ENCODE measurements around the gene RD3L.
"Not testable (repeated sequence)": the region's sequence is repeated elsewhere in the genome, so short reads cannot be mapped to it uniquely, and the experiment has no call there.

Gene RD3L

DNA sequence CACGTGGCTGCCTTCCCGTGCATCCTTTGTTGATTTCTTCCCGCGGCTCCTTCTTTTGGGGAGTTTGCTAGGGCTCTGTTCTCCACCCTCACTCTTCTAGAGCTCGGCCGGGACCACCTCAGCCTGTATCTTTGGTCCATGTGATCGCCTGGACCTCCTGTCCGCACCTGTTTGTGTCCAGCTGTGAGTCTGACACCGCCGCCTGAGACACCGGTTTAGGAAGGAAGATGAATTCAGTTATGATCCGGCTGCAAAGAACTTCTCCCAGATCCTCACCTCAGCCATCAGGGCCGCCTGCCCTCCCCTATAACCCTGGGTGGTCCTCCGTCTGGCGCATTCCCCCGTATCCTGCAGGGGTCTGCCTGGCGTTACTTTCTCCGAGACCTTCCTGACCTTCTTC is 14.8 kb downstream of the RD3L start:
- DNase-seq: no peak

- DNase-seq: no peak
Observed at GRCh38 chr14:103925316-103925715, 17.0 kb downstream of the RD3L start.

GRCh38 chr14:103923863-103924262 is 18.5 kb downstream of the RD3L start:
- DNase-seq: no peak

DNA sequence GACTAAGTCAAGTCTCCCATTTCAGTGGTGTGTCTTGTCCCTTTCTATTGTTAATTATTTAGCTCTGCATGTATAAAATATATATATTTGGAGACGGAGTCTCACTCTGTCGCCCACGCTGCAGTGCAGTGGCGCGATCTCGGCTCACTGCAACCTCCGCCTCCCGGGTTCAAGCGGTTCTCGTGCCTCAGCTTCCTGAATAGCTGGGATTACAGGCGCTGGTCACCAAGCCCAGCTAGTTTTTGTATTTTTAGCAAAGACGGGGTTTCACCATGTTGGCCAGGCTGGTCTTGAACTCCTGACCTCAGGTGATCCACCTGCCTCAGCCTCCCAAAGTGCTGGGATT is 20.5 kb downstream of the RD3L start:
- not testable (repeated sequence) for DNase-seq

- DNase-seq: peak; percentile 96
Observed at GRCh38 chr14:103920981-103921854, 21.1 kb downstream of the RD3L start.

DNA sequence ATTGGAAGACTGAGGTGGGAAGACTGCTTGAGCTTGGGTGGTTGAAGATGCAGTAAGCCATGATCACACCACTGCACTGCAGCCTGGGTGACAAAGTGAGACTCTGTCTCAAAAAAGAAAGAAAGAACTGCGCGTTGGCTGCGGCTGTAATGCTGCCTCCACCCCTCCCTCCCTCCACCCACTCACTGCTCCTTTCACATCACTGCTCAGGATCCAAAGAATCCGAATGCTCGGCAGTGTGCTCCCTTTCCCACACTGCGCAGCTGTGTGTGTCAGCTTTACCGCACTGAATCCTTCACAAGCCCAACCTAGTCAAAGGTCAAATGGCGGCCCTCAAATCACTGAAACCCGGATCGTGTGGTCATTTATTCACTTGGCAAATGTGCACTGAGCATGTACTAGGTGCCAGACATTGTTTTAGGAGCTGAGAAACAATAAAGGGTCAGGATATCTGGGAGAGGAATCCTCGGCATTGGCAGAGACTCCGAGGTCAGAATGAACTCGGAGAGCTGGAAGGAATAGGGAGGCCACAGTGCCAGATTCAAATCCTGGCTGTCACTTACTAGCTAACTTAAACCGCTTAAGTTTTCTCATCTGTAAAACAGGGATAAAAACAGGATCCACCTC is 25.6 kb downstream of the RD3L start:
- DNase-seq: no peak

DNA sequence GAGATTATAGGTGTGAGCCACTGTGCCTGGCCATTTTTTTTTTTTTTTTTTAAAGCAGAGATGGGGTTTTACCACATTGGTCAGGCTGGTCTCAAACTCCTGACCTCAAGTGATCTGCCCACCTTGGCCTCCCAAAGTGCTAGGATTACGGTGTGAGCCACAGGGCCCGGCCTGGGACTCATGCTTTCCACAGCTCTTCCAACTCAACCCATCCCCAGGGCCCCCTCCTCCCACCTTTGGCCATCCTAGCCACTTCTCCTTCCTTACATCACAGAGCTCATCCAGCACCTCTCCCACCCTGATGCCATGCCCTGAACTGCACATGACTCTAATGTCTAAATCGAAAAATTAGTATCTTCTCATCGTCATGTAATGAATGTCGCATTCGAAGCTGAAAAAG is 26.7 kb downstream of the RD3L start:
- no peak for DNase-seq

- no peak for DNase-seq
Observed at GRCh38 chr14:103910984-103911383, 31.3 kb downstream of the RD3L start.

DNA sequence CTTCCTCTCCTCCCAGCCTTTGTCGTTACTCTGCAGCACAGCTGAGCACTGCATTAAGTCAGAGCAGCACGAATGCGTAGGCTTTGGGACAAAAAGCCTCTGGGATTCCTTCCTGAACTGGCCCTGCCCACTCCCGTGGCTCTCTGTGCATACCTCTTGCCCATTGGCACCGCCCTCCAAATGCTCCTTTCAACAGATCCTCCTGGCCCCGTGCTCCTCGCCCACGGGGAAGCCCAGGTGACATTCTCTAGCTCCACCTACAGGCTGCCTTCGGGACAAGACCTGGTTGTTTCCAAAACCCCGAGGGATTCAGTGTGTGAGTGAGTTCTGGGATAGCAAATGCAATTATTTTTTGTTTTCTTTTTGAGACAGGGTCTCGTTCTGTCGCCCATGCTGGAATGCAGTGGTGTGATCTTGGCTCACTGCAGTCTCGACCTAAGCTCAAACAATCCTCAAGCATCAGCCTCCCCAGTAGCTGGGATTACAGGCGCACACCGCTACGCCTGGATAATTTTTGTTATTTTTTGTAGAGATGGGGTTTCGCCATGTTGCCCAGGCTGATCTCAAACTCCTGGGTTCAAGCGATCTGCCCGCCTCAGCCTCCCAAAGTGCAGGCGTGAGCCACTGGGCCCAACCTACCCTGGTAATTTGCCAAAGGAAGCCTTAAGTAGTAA is 31.9 kb downstream of the RD3L start:
- DNase-seq: peak; percentile 80

DNA sequence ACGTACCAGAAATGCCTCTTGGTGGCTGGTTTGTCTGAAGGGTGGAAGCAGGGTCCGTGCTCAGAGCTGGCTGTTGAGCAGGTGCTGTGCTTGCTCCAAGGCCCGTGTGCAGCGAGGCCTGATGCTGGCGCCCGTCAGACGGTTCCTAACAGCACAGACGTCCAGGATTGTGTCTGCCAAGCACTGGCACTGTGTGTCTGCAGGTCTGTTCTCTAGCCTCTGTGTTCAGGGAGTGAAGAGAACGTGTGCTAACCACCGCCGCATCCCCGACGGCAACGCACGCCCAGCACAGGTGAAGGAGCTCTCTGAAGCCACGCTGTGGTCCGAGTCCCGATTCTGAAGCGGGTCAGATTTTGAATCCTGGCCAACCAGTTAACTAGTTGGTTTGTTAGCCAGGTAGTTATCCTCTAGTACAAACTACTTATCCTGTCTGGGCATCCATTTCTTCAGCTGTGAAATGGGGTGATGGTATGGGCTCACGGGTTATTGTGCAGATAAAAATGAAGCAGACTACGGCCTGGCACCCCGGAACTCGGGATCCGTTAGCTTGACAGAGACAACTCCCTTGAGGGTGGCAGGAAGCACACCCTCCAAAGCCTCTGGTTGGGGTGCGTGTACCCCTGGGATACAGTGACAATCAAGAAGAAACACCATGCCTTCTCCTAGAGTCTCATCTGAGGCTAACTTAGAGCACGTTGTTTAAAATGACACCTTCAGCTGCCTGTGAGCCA is 32.6 kb downstream of the RD3L start:
- no peak for DNase-seq

DNA sequence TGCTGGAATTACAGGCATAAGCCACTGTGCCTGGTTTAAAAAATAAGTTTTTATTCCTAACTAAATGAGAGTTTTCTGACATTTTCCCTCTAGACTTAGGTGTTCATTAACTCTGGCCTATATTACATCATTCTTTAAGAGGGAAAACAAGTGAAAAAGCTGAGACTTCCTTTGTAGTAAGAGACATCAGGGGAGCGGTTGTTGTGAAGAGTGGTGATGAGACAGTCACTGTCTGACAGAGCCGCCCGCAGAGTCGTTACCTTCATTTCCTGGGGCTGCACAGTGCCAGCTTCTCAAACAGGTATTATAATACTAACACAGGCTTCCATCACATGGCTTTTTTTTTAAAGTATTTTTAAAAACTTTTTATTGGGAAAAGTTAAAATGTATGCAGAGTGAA is 33.7 kb downstream of the RD3L start:
- no peak for DNase-seq

GRCh38 chr14:103905842-103906456 is 36.4 kb downstream of the RD3L start:
- peak; percentile 43 for DNase-seq

- no peak for DNase-seq
Observed at GRCh38 chr14:103904493-103905107, 37.7 kb downstream of the RD3L start.

DNA sequence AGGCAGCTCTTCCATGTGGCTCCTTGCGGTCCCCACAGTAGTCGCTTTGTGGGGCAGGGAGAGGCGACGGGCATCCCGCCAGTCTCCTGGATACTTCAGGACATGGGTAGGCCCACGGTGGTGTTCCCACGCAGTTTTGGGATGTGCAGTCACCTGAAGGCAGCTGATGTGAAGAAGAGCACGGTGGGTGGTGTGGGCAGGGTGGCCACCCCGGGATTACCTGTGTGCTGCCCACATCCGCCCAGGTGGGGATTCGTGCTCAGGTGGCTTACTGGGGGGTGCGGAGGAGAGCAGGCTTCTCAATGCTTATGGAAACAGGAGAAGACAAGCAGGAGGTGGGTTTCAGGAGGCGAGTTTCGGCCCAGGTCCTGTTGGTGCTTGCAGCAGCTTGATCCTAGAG is 42.5 kb downstream of the RD3L start:
- no peak for DNase-seq

DNA sequence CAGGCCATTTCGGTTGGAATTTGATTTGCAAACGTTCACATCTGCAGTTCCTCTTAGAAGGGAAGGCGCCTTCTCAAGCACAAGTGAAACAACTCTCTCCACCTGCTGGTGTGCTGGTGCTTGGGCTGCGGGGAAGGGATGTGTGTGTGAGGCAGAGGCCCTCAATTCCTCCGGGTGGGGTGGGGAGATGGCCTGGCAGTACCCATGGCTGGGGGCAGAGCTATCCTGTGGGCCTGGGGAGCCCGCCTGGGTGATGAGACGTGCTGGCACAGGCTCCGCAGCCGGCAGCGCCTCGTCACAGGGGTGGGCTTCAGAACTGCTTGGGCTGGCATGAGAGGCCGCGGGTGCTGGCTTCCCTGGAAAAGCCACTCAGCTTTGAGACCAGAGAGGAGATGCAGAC is 43.0 kb downstream of the RD3L start:
- no peak for DNase-seq

DNA sequence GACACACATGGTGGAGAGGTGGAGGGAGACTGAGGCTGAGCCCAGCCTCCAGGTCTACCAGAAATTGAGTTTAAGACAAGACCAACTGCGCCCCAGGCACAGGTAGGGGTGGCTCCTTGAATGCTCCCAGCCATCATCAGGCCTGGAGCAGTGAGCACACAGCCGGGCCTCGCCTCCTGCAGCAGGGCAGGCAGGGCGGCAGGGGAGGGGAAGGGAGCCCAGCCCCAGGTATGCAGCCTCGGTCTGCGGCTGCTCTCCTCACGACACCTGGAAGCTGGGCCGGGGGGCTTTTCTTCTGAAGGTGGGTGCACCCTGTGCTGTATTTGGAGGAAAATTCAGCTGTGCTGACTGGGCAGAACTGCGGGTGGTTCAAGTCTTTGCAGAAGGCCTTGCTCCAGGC is 43.6 kb downstream of the RD3L start:
- no peak for DNase-seq

- no peak for DNase-seq
Observed at GRCh38 chr14:103898204-103898603, 44.1 kb downstream of the RD3L start.

GRCh38 chr14:103897075-103897947 is 45.0 kb downstream of the RD3L start:
- no peak for DNase-seq

DNA sequence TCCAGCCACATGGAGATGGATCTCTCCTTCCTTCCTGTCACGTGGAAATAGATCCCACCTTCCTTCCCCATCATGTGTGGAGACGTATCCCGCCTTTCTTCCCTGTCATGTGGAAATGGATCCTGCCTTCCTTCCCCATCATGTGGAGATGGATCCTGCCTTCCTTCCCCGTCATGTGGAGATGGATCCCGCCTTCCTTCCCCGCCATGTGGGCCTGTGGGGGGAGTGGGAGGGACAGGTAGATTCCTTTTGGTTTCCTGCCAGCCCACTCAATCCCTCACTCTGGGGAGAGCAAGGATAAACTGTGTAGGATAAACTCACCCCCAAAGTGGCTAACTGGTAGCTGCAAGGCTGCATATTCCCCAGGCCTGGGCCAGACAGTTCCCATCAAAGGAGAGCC is 45.8 kb downstream of the RD3L start:
- DNase-seq: no peak

DNA sequence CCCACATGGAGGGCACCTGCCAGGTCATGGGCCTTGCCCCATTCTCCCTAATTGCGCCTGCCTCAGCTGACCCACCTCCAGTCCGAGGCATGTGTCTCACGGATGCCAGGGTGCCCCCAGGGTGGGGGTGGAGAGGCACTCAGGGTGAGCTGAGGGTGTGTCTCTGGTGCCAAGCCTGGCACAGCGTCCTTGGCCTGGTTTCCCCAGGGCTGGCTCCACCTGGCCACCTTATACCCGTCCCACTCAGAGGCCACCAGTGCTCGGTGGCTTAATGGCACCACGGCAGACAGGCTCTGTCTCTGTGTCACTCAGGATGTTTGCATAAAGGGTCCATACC is 47.6 kb downstream of the RD3L start:
- no peak for DNase-seq

DNA sequence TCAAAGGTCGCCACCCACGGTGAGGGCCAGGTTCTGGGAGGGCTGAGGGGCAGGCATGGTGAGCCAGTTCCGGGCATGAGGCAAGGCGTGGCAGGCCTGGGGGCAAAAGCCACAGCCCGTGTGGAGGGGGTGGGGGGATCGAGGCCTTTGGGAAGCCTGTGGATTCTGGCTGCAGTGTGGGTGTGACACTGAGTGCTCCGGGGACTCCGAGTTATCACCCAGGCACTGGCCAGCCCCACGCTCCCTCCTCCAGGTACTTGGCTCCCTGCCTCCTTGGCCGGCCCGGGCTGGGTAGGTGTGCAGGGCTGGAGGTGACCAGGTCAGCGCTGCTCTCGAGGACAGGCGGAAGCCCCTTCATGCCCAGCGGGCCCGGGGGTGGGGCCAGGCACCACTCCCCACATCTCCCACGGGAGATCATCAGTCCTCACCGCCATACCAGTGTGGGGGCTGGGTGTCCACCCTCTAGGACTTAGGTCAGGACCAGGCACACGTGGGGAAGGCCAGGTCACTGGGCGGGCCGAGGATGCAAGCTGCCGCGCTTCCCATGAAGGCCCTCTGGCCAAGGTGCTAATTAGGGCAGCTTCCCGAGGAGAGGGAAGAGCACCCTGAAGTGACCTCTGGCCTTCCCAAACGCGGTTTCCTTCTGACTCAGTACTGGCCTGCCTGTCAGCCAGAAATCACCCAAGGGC is 48.2 kb downstream of the RD3L start:
- DNase-seq: no peak
